Smooth muscle cell (in vitro differentiated cells): Measurements from ENCODE around the gene TMEM187. TPM values are rescaled to one million over a fixed set of nuclear protein-coding genes. Genes with fewer than 3 reads are reported as not detected.

Experiments used
- DNase-seq: peaks from one replicate; lab custom pipeline; 2025; ENCODE audit not compliant: unreplicated experiment; lab: John Stamatoyannopoulos, UW
- H2AFZ ChIP-seq: fragments of 200-600 bp; sonication (generic); 2 replicates; pipeline ENCODE4 v1.6.0; 2016; ENCODE audit warnings: antibody characterized with exemption, low read depth, mild to moderate bottlenecking
- H3F3A ChIP-seq: fragments of 200-600 bp; sonication (generic); 2 replicates; pipeline ENCODE4 v1.6.0; 2017; ENCODE audit warnings: antibody characterized with exemption, low read depth
- H3K27ac ChIP-seq: fragments of 200-600 bp; sonication (generic); 2 replicates; pipeline ENCODE4 v1.5.1; 2016; ENCODE audit warnings: low read depth, mild to moderate bottlenecking
- H3K27me3 ChIP-seq: fragments of 200-600 bp; sonication (generic); 2 replicates; pipeline ENCODE4 v1.6.1; 2016; ENCODE audit warnings: low read depth, mild to moderate bottlenecking
- H3K36me3 ChIP-seq: fragments of 200-600 bp; sonication (generic); 2 replicates; pipeline ENCODE4 v1.5.1; 2016; ENCODE audit warnings: low read depth
- H3K4me1 ChIP-seq: fragments of 200-600 bp; sonication (generic); 2 replicates; pipeline ENCODE4 v1.5.1; 2016; ENCODE audit warnings: low read depth
- H3K4me2 ChIP-seq: fragments of 200-600 bp; sonication (generic); 2 replicates; pipeline ENCODE4 v1.6.0; 2016; ENCODE audit warnings: mild to moderate bottlenecking
- H3K4me3 ChIP-seq: fragments of 200-600 bp; sonication (generic); 2 replicates; pipeline ENCODE4 v1.5.1; 2016; ENCODE audit warnings: mild to moderate bottlenecking
- H3K79me2 ChIP-seq: fragments of 200-600 bp; sonication (generic); 2 replicates; pipeline ENCODE4 v1.6.0; 2016; ENCODE audit warnings: low read depth, mild to moderate bottlenecking
- H3K9ac ChIP-seq: fragments of 200-600 bp; sonication (generic); 2 replicates; pipeline ENCODE4 v1.6.0; 2016; ENCODE audit warnings: low read depth
- H3K9me3 ChIP-seq: fragments of 200-600 bp; sonication (generic); replicated peaks from 2 replicates; pipeline ENCODE4 v1.5.1; 2016; ENCODE audit warnings: low read depth
- H4K20me1 ChIP-seq: fragments of 200-600 bp; sonication (generic); 2 replicates; pipeline ENCODE4 v1.6.0; 2016; ENCODE audit warnings: low read depth
- CTCF ChIP-seq: fragments of 200-600 bp; sonication (generic); IDR thresholded peaks from 2 replicates; pipeline ENCODE4 v1.5.1; 2017; ENCODE audit warnings: borderline replicate concordance, mild to moderate bottlenecking, antibody characterized with exemption; ENCODE audit not compliant: insufficient read depth, poor library complexity, severe bottlenecking
- WGBS: methylation state at CpG from one replicate; pipeline ENCODE4 v1.1.7; 2016; ENCODE audit warnings: low lambda C conversion rate; 5-methylcytosine and 5-hydroxymethylcytosine counted together
- polyA plus RNA-seq: library from polyadenylated mRNA; unstranded; fragments of >200 nt; fragmentation: Nextera tagmentation; extraction: Ambion mirVana; gene quantifications from 2 replicates; pipeline ENCODE4 v1.2.1, GENCODE V29; 2016
- total RNA-seq: library from RNA; depleted of rRNA; stranded (reverse); fragments of >200 nt; gene quantifications from 2 replicates; pipeline ENCODE4 v1.2.3, GENCODE V29; 2014

Gene TMEM187
- total and polyA plus RNA-seq, 2 experiments from 2014 or later, result 6.2 to 9.8 TPM

GRCh38 chrX:153931748-153932147 is 40.8 kb upstream of the TMEM187 start:
- H4K20me1 ChIP-seq, result peaks cover 5% of the 10 kb centered on the region
- H3K9me3 ChIP-seq, result no peaks in the 10 kb centered on the region
- no peak overlapping the region for H3K9ac ChIP-seq
- no peaks in the 10 kb centered on the region for H3K4me1 ChIP-seq
- TF ChIP-seq CTCF, result no peak
- H2AFZ ChIP-seq, result no peak overlapping the region
- H3K36me3 ChIP-seq, result no peaks in the 10 kb centered on the region
- no peak for DNase-seq
- no peaks in the 10 kb centered on the region for H3K27me3 ChIP-seq
- peaks cover 9% of the 10 kb centered on the region for H3K79me2 ChIP-seq
- no peak overlapping the region for H3K4me2 ChIP-seq
- H3F3A ChIP-seq, result no peaks in the 10 kb centered on the region
- no peak overlapping the region for H3K27ac ChIP-seq
- H3K4me3 ChIP-seq, result no peak overlapping the region
- WGBS, result 86% methylated on average over 13 of the region's 13 CpGs

DNA sequence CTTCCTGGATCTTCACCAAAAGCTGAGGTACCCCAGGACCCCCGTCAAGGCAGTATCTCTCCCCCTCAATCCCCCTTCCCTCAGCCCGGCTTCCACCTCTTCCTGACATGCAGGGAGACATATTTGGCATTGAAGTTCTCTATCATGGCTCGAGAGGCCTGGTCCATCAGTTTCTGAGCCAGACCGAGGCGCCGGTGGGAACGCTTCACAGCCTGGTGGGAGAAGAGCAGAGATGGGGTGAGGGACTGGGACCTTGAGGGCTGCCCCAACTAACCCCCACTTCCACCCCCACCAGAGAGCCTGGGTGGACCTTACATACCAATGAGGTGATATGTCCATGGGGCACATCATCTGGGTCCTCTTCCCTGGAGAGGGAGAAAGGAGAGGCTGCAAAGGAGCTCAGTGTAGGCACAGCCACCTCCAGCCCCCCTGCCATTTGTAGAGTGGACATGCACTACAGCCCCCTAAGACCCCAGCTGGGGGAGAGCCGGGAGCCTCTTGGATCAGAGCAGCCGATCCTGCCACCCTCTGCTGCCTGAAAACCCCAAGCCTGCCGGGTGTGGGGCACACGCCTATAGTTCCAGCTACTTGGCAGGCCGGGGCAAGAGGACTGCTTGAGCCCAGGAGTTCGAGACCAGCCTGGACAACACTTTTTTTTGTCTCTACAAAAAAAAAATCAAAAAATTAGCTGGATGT is 40.2 kb upstream of the TMEM187 start:
- no peak overlapping the region for H2AFZ ChIP-seq
- no peaks in the 10 kb centered on the region for H3F3A ChIP-seq
- 88% methylated on average over 13 of the region's 13 CpGs for WGBS
- H3K4me3 ChIP-seq, result no peak overlapping the region
- no peak overlapping the region for H3K4me2 ChIP-seq
- H3K27ac ChIP-seq, result no peak overlapping the region
- no peak overlapping the region for H3K9ac ChIP-seq
- no peaks in the 10 kb centered on the region for H3K27me3 ChIP-seq
- no peaks in the 10 kb centered on the region for H3K36me3 ChIP-seq
- DNase-seq, result no peak
- H3K79me2 ChIP-seq, result peaks cover 9% of the 10 kb centered on the region
- peaks cover 5% of the 10 kb centered on the region for H4K20me1 ChIP-seq
- H3K4me1 ChIP-seq, result no peaks in the 10 kb centered on the region
- no peak for TF ChIP-seq CTCF
- no peaks in the 10 kb centered on the region for H3K9me3 ChIP-seq

DNA sequence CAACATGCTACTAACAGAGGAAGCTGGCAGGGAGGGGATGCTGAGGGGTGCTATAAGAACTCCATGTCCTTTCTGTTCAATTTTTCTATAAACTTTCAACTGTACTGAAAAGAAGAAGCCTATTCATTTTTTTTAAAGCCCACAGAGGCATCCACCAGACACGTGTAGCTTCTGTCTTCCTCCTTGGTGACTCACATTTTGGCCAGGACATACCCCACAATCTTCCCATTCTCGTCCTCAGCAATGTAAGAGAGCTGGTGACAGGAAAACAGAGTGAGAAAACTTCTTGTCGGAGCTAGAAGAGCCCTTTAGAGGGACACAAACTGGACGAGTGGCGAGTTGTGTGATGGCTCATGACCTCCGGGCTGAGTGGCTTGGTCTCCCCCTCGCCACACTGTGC is 38.8 kb upstream of the TMEM187 start:
- Histone ChIP-seq H3K4me3 (peak overlapping the region; percentile 70), H2AFZ (no peak overlapping the region), H3K27ac (peak overlapping the region; percentile 30), H3F3A (no peaks in the 10 kb centered on the region), H4K20me1 (peaks cover 5% of the 10 kb centered on the region), H3K4me1 (no peaks in the 10 kb centered on the region), H3K36me3 (no peaks in the 10 kb centered on the region), H3K9ac (peak overlapping the region; percentile 74), H3K9me3 (no peaks in the 10 kb centered on the region), H3K27me3 (no peaks in the 10 kb centered on the region), H3K4me2 (peak overlapping the region; percentile 87), H3K79me2 (peaks cover 9% of the 10 kb centered on the region)
- TF ChIP-seq CTCF, result no peak
- 44% methylated on average over 7 of the region's 7 CpGs for WGBS
- no peak for DNase-seq
